ENCODE data around the gene CCNF.
A peak's percentile ranks its signal among the peaks of the same experiment; 100 is the strongest.

The CCNF gene

GRCh38 chr16:2487903-2488531 is 58.8 kb downstream of the CCNF start:
- no peak for DNase-seq

DNA sequence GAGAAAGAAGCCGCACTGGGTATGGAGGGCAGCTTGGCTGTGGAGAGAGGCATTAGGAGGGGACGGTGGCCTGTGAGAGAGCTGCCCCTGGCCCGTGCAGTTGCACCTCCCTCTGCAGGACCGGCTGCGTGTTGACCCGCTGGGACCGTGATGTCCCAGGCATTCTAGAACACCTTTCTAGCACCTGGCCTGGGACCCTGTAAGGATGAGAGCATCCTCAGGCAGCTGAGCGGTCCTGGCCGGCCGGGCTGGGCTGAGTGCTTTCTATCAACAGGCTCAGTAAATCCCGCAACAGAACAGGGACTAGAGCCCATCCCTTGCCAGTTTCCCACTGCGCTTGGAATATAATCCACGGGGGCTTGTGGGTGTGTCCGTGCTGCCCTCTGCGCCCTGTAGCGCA is 60.3 kb downstream of the CCNF start:
- DNase-seq = no peak

DNA sequence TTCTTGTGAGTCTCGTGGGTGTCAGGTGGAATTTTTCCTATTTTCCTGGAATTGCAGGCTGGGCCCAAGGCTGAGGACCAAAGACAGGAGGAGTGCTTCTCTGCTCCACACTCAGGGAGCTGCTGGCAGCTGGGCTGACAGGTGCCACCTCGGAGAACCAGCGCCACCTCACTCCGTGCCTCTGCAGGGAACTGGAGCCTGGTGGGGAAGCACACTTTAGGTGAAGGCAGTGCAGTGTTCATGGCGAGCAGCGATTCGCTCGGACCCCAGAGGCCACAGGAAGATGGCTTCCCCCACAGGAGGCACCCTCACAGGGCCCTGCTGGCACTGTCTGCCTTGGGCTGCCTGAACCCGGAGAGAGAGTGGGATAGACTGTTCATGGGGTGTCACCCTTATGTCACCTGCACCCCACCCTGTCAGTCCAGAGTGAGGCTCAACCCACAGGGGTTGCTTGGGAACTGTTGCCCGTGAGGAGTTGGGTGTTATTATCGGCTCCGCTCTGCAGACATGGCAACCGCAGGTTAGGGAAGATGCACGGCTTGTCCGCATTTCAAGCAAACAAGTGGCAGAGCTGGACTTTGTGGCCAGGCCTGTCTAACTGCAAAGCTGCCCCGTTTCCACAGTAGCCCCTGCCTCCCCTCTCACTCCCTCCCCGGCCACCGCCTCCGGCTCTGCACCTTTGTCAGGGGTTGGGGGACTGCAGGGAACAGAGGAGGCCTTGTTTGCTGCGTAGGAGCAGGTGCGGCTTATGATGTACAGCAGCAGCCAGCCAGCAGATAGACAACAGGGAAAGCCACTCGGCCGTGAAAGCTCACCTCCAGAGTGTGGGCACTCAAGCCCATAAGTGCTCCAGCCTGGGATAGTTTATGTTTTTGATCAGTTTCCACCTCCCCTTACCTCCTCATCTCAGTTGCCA is 61.2 kb downstream of the CCNF start:
- DNase-seq = no peak

GRCh38 chr16:2492292-2492691 is 63.0 kb downstream of the CCNF start:
- DNase-seq = no peak

- no peak for DNase-seq
These were observed 64.4 kb downstream of the CCNF start for GRCh38 chr16:2493605-2494004.

- DNase-seq = no peak
These were observed 65.4 kb downstream of the CCNF start for GRCh38 chr16:2494616-2495015.

GRCh38 chr16:2495041-2495440 is 65.8 kb downstream of the CCNF start:
- no peak for DNase-seq

DNA sequence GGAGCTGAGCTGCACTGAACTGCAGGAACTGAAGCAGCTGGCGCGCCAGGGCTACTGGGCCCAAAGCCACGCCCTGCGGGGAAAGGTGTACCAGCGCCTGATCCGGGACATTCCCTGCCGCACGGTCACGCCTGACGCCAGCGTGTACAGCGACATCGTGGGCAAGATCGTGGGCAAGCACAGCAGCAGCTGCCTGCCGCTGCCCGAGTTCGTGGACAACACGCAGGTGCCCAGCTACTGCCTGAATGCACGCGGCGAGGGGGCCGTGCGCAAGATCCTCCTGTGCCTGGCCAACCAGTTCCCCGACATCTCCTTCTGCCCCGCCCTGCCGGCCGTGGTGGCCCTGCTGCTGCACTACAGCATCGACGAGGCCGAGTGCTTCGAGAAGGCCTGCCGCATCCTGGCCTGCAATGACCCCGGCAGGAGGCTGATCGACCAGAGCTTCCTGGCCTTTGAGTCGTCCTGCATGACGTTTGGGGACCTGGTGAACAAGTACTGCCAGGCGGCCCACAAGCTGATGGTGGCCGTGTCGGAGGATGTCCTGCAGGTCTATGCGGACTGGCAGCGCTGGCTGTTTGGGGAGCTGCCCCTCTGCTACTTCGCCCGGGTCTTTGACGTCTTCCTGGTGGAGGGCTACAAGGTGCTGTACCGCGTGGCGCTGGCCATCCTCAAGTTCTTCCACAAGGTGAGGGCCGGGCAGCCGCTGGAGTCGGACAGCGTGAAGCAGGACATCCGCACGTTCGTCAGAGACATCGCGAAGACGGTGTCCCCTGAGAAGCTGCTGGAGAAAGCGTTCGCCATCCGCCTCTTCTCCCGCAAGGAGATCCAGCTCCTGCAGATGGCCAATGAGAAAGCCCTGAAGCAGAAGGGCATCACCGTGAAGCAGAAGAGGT is 67.2 kb downstream of the CCNF start:
- DNase-seq = no peak

- DNase-seq = no peak
These were observed 67.9 kb downstream of the CCNF start for GRCh38 chr16:2497116-2497630.

DNA sequence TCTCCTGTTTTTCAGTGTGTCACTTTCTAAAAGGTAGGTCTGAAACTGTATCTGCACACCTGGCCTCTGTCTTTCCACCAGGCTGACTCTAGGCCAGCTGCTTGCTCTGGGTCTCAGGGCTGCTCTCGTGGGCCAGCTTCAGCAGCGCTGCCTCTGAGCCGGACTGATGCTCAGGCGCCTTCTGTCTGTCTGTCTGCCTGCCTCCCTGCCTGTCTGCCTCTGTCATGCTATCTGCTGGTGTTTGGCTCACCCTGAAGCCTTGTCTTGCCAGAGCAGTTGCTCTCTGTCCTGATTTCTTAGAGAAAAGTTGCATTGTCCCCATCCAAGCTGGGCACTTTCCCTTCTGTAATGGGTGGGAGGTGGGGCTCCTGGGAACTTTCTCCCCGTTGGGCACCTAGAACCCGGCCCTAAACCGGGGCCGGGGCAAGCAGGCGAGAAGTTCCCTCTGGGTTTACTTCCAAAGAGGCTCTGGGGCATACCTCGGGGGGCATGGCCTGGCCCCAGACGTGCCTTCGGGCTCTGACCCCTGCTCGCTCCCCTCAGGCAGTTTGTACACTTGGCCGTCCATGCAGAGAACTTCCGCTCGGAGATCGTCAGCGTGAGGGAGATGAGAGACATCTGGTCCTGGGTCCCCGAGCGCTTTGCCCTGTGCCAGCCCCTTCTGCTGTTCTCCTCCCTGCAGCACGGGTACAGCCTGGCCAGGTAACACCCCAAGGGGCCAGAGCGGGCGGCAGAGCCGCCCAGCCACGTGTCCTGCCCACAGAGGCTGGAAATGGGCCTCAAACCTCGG is 68.6 kb downstream of the CCNF start:
- no peak for DNase-seq

DNA sequence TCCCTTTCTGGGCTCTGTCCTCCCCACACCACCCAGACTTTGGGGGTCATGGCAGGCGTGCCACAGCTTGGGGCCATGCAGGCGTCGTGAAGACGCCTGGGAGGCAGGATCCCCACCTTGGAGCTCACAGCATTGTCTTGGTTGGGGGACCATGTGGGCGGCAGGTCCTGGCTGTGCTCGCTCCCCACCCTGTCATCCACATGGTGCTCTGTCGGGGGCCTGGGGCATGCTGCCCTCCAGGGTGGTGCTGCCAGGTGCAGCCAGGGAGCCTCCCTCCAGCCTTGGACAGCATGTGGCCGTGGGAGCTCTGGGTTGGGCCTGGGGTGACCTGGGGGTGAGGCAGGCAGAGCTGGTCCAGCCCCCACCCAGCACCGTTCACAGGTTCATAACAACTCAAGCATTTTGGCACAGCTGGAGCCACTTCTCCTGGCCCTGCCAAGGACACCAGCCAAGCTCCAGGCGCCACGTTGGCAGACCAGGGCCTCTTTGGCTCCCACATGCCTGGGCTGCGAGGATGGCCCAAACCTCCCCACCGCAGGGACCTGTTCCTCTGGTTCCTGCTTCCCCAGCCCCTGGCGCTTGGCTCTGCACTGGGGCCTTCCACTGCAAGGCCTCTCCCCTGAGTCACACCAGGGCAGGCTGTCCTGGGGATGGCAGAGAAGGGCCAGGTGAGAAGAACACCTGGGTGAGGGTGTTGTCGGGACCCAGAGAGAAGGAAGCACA is 69.4 kb downstream of the CCNF start:
- DNase-seq = no peak

GRCh38 chr16:2499454-2499853 is 70.2 kb downstream of the CCNF start:
- DNase-seq = no peak

DNA sequence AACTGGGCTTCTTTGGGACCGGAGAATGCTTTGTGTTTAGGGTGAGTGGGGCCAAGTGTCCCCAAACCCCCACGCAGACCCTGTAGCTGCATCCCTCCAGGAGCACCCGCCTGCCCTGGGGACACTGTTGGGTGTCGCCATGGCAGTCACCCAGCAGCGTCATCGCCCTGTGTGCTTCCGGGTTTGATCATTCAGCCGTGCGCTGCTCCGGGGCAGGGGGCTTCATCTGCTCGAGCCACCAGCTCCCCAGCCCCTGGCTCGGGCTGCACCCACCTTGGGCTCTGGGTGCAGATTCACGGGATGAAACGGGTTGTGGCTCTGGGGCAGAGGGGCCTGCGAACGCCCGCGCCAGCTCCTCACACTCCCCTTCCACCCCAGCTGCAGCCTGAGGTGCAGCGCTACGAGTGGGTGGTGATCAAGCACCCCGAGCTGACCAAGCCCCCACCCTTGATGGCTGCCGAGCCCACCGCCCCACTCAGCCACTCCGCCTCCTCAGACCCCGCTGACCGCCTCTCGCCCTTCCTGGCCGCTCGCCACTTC is 70.7 kb downstream of the CCNF start:
- no peak for DNase-seq

GRCh38 chr16:2500430-2500917 is 71.2 kb downstream of the CCNF start:
- no peak for DNase-seq

- DNase-seq = peak; percentile 80
These were observed 71.9 kb downstream of the CCNF start for GRCh38 chr16:2500918-2501750.

DNA sequence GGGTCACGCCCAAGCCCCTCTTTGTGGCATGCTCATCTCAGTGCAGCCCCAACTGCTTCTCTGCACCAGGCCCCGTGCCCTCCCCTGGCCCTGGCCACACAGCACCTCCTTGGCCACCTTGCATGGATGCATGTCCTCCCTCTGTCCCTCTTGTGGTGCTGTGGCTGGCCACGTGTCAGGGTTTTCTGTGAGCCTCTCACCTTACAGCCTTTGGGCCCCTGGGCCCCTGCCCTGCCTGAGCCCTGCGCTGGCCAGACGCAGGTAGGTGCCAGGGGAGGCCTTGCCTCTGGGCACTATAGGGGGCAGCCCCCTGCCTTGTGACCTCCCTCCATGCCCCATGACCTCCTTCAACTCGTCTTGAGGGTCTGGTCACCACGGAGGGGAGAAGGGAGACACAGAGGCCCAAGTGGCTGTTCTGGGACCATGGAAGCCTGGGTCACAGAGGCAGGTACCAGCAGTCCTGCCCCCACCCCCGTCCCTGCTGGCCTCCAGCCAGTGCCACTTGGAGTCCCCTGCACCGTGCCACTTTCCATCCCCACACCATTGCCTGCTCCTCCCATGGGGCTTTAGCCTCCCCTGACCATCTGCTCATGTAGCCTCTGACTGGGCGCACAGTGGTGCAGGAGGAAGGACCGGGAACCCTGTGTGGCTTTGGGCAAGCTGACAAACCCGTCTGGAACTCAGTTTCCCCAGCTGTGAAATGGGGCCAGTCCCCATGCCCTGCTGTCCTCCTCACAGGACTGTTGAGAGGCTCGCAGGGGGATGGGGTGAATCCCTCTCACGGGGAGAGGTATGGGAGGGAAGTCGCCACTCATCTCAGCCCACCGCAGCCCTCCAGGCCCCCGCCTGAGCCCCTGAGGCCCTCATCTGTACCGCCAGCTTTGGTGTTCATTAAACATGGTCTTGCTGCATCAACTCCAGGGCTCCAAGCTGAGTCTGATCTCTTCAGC is 73.0 kb downstream of the CCNF start:
- DNase-seq = no peak

DNA sequence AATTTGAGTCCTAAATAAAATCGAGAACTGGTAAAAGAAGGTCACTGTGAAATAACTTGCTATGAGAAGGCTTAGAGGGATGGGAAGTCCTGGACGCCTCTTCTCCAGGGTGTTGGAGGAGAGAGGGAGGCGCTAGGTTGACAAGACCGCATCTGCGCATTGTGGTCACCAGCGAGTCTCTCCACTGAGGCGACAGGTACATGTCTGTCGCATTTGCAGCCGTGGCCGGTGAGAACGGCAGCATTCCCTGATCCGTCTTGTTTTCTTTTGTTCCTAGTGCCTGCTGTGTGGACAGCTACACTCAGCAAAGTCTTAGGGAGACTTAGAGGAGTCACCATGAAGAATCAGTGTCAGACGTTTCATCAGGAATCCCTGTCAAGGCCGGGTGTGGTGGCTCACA is 76.4 kb downstream of the CCNF start:
- DNase-seq = no peak

- no peak for DNase-seq
These were observed 77.9 kb downstream of the CCNF start for GRCh38 chr16:2507052-2507659.

GRCh38 chr16:2507665-2508064 is 78.4 kb downstream of the CCNF start:
- no peak for DNase-seq
